Astrocyte of the cerebellum (primary cell): Measurements from ENCODE around the gene FARSB.

Experiments
- DNase-seq: peaks from one replicate; pipeline ENCODE4 v3.0.0-alpha.2; 2011; ENCODE audit warnings: low read depth
- H3K4me3 ChIP-seq: 2 replicates; pipeline ENCODE4 v1.5.1; 2011; ENCODE audit warnings: mild to moderate bottlenecking, low read depth, low read length, moderate library complexity
- CTCF ChIP-seq: IDR thresholded peaks from 2 replicates; pipeline ENCODE4 v1.5.1; 2012; ENCODE audit warnings: low read length, low read depth, moderate library complexity, mild to moderate bottlenecking; ENCODE audit errors: missing control alignments
- in situ Hi-C: cut with HindIII; loops from 2 replicates; pipeline ENCODE4 v1.10.0; 2017; ENCODE audit warnings: low sequenced_read_pairs

Gene FARSB

GRCh38 chr2:222677981-222678380 lies 22.1 kb upstream of the FARSB start:
- no peak overlapping the region for H3K4me3 ChIP-seq
- TF ChIP-seq CTCF: peak; percentile 24
- DNase-seq: no peak
- in situ Hi-C loops: no loop called here

GRCh38 chr2:222673883-222674282 lies 18.0 kb upstream of the FARSB start:
- no peak for TF ChIP-seq CTCF
- no peak overlapping the region for H3K4me3 ChIP-seq
- in situ Hi-C loops: no loop called here
- DNase-seq: no peak

- no peak overlapping the region for H3K4me3 ChIP-seq
- TF ChIP-seq CTCF: no peak
- in situ Hi-C loops: no loop called here
- DNase-seq: no peak
Observed at GRCh38 chr2:222673273-222673672, 17.4 kb upstream of the FARSB start.

- no peak for DNase-seq
- in situ Hi-C loops: no loop called here
- peak overlapping the region; percentile 41 for H3K4me3 ChIP-seq
- TF ChIP-seq CTCF: no peak
Observed at GRCh38 chr2:222672068-222672401, 16.1 kb upstream of the FARSB start.

- no peak for DNase-seq
- peak within 1 kb of the TSS; percentile 41 for H3K4me3 ChIP-seq
- in situ Hi-C loops: no loop called here
- no peak for TF ChIP-seq CTCF
Observed at GRCh38 chr2:222671259-222672067, 15.6 kb upstream of the FARSB start, which contains the start of gene MOGAT1. MOGAT1 (plus strand) TSS chr2:222671658; CDS start chr2:222671786, 128 bp downstream.

GRCh38 chr2:222670191-222671038 lies 14.5 kb upstream of the FARSB start:
- DNase-seq: no peak
- in situ Hi-C loops: no loop called here
- no peak for TF ChIP-seq CTCF

More at GRCh38 chr2:222670191-222671038, 14.5 kb upstream of the FARSB start:
- no peak overlapping the region for H3K4me3 ChIP-seq
